HG02763 (cell line): ENCODE data around the gene NPIPB6.

Experiments
- ATAC-seq: cut with Tn5 transposase; IDR thresholded peaks from one replicate; pipeline ENCODE4 v1.9.1; 2021; ENCODE audit warnings: mild to moderate bottlenecking, moderate library complexity; ENCODE audit not compliant: unreplicated experiment

NPIPB6 gene

DNA sequence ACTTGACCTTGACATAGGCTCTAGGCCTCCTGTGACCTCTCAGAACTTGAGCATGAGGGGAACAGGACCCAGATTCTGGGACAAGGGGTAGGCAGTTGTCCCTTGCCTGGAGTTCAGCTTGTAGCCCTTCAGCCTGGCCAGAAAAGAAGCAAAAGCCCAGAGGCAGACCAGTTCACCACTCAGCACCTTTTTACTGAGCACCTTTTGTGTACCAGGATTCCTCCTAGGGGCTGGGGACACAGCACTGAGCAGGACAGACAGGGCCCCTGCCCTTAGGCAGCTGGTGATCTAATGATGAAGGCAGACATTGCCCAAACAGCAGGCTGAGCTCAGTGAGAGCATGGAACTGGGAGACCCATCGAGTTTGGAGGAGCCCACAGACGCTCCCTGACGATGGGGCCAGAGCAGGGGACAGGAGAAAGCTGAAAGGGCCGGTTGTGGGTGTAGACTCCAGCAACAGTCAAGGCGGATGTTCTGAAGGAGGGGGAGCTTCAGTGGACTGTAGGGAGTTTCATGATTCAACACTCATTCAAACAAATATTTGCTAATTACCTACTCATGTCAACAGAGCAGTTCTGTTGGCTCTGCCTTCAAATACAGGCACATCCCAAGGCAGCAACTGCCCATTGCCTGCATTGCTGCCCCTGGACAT lies 38.9 kb downstream of the NPIPB6 start:
- ATAC-seq: no peak

DNA sequence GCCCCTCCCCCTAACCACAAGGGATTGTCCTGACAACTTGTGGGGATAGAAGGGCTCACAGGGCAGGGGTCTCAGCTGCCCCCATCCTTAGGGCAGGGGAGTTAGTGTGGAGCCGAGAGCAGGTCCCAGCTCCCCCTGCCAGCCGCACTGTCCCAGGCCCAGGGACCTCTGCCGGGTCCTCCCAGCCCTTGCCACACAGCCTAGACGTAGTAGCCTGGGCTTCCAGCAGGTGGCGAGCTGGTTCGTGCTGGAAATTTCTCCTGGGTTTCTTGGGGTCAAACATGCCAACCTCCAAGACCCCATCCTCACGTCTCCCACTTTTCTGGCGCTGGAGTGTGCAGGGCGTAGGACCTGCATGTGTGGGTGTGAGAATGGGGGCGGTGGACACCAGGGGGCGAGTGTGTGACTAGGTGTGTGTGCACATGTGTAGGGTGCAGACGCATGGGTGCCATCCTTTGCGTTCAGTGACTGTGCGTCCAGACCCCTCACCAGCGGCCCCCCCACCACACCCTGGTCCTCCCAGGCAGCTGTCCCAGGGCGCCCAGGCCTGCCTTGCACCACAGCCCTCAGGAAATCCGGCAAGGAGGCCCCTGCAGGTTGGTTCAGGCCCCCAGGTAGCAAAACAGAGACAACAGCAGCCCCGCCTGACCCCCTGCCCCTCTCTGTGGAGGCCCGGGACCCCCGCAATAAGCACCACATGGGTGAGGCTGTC lies 41.5 kb downstream of the NPIPB6 start:
- no peak for ATAC-seq

GRCh38 chr16:28320741-28321140 lies 42.6 kb downstream of the NPIPB6 start:
- ATAC-seq: no peak

DNA sequence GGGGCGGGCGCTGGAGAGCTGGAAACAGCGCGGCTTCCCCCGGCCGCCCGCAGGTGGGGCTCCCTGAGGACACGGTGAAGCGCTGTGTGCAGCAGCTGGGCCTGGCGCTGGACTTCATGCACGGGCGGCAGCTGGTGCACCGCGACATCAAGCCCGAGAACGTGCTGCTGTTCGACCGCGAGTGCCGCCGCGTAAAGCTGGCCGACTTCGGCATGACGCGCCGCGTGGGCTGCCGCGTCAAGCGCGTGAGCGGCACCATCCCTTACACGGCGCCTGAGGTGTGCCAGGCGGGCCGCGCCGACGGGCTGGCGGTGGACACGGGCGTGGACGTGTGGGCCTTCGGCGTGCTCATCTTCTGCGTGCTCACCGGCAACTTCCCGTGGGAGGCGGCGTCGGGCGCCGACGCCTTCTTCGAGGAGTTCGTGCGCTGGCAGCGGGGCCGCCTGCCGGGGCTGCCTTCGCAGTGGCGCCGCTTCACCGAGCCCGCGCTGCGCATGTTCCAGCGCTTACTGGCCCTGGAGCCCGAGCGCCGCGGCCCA lies 43.2 kb downstream of the NPIPB6 start:
- no peak for ATAC-seq

GRCh38 chr16:28319476-28320022 lies 43.8 kb downstream of the NPIPB6 start:
- no peak for ATAC-seq

- ATAC-seq: no peak
These were observed 45.1 kb downstream of the NPIPB6 start for GRCh38 chr16:28318042-28318744.

DNA sequence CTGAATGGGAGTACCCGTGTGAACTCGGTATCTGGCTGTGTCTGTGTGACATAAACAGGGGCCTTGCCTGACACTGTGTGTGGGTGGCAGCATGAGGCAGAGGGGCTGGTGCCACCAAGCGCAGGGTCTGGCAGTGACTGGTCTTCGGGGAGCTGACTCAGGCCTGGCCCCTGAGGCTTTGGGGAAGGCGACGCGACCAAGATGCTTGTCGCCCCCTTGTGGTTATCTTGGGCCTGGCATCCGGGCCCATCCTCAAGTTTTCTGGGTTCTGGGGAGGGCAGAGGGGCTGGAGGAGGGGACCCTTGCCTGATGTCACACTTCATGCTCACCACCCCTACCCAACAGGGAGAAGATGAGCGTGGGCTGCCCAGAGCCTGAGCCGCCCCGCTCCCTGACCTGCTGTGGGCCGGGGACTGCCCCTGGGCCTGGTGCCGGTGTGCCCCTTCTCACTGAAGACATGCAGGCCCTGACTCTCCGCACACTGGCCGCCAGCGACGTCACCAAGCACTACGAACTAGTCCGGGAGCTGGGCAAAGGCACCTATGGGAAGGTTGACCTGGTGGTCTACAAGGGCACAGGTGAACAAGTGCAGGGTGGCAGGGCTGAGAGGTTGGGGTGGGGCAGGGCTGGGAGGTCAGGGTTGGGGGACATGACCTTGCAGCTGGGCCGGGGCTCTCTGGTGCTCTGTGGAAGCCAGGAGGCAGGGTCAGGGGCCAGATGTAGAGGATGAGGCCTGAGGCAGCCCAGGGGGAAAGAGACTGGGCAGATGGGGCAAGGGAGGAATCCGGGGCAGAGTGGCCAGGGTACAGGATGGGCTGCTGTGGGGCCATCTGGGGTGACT lies 46.0 kb downstream of the NPIPB6 start:
- ATAC-seq: no peak

GRCh38 chr16:28316054-28316453 lies 47.3 kb downstream of the NPIPB6 start:
- no peak for ATAC-seq

DNA sequence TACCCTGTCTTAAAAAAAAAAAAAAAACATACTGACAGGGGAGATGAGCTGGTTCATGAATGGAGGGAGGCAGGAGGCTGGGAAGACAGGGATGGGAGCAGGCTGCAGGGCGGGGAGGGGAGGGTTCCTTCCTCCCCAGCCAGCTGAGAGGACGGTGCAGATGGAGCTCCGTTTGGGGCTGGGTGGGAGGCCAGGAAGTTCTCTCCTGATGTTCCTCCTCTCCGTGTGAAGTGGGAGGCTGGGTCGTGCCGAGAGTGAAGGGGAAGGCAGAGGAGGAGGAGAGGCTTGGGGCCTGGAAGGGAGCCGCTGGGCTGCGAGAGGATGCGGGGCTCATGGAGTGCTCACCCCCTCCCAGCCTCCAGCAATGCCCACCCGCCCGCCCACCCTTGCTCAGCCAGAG lies 49.7 kb downstream of the NPIPB6 start:
- no peak for ATAC-seq

GRCh38 chr16:28312327-28312726 lies 51.0 kb downstream of the NPIPB6 start:
- ATAC-seq: no peak

DNA sequence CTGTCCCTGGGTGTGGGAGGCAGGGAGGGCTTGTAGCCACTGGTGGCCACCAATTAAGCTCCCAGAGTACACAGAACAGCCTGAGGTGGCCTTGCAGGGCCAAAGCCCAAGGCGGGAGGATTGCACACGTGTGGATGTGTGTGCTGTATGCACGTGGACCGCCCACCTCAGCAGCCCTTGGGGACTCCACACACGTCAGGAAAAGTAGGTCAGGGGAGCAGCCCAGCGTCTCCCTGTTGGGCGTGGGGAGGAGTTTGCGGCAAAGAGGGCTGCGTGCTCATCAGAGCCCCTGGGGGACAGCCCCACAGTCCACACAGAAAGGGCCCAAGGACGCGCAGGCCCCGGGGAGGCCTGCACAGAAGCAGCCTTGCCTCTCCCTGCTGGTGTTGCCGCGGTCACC lies 51.4 kb downstream of the NPIPB6 start:
- no peak for ATAC-seq

- no peak for ATAC-seq
These were observed 51.9 kb downstream of the NPIPB6 start for GRCh38 chr16:28311413-28311812.

DNA sequence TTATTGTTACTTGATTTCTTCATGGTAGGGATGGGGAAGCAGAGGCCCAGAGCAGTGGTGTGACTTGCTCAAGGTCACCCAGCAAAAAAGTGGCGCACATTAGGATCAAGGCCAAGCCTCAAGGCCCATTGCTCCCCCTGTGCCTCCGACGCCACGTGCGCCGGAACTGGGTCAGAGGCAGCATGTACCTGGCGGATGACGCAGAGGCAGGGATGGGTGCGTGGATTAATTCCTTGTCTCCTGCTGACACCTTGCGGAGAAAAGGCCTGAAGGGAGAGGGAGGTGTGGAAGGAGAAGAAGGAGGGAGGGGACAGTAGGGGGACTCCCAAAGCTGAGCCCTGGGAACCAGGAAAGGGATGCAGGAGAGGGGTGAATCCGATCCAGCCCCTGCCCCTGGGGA lies 52.5 kb downstream of the NPIPB6 start:
- ATAC-seq: no peak

- ATAC-seq: no peak
These were observed 53.4 kb downstream of the NPIPB6 start for GRCh38 chr16:28309811-28310311.

DNA sequence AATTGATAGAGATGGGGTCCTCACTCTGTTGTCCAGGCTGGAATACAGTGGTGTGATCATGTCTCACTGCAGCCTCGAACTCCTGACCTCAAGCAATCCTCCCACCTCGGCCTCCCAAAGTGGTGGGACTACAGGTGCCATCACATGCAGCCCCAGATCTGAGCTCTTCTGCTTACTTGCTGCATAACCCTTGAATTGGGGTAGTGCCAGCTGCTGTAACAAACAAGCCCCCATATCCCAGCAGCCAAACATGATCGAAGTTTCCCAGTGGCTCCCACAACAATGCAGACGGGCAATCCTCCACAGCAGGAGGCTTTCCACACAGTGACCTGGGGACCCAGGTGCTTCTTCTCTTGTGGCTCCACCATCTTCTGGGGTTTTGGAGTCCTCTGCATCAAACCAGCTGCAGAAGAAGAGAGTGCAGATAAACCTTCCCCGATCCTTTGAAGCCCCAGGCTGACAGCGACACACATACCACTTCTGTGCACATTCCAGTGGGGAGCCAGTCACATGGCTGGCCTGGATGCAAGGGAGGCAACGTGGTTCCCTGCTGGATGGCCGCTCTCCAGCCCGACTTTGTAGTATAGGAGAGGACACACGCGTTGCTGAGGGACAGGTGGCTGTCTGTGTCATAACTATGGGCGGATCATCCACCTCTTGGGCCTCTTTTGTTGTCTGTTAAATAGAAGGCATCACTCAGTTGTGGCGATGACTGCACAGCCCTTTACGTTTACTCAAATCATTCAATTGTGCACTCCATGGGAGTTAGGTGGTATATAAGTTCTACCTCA lies 54.3 kb downstream of the NPIPB6 start:
- no peak for ATAC-seq

GRCh38 chr16:28307936-28308335 lies 55.4 kb downstream of the NPIPB6 start:
- ATAC-seq: no peak

GRCh38 chr16:28304214-28304613 lies 59.1 kb downstream of the NPIPB6 start:
- ATAC-seq: no peak

- no peak for ATAC-seq
These were observed 60.2 kb downstream of the NPIPB6 start for GRCh38 chr16:28303132-28303531.

GRCh38 chr16:28301620-28302019 lies 61.7 kb downstream of the NPIPB6 start:
- ATAC-seq: no peak

GRCh38 chr16:28301154-28301553 lies 62.2 kb downstream of the NPIPB6 start:
- ATAC-seq: no peak
